Stimulated activated CD4-positive, alpha-beta T cell treated with anti-CD3 and anti-CD28 coated beads, Interleukin-1b, Interleukin-23, amount 100 ng/mL, for 24 hours (primary cell): ENCODE data around the gene SYNGR3.

Experiments used
- DNase-seq, 4 experiments: peaks; one replicate each; pipeline ENCODE4 v3.0.0-alpha.2; 2020; ENCODE audit warnings: low read depth in 4 of 4, low spot score in 1 of 4

The SYNGR3 gene

GRCh38 chr16:1991948-1992703, 2.4 kb downstream of the SYNGR3 start:
- DNase-seq: peak; percentile 91 to 97 (median 96)

- DNase-seq: no peak
Measured at GRCh38 chr16:1992704-1993317, 3.0 kb downstream of the SYNGR3 start.

- DNase-seq: no peak
Measured at GRCh38 chr16:1993731-1994131, 4.0 kb downstream of the SYNGR3 start.

- no peak for DNase-seq
Measured at GRCh38 chr16:1997494-1998359, 8.0 kb downstream of the SYNGR3 start.

- no peak for DNase-seq
Measured at GRCh38 chr16:1998360-1998835, 8.6 kb downstream of the SYNGR3 start.

GRCh38 chr16:1998852-1999801, 9.4 kb downstream of the SYNGR3 start:
- no peak for DNase-seq

- no peak for DNase-seq
Measured at GRCh38 chr16:1999866-2000514, 10.2 kb downstream of the SYNGR3 start.

GRCh38 chr16:2001035-2001434, 11.3 kb downstream of the SYNGR3 start:
- no peak for DNase-seq

- no peak for DNase-seq
Measured at GRCh38 chr16:2001456-2002355, 11.9 kb downstream of the SYNGR3 start.

GRCh38 chr16:2002406-2003230, 12.8 kb downstream of the SYNGR3 start:
- no peak for DNase-seq

- no peak for DNase-seq
Measured at GRCh38 chr16:2003231-2003826, 13.6 kb downstream of the SYNGR3 start.

GRCh38 chr16:2003827-2004641, 14.3 kb downstream of the SYNGR3 start:
- peak; percentile 70 to 89 (median 79) for DNase-seq

- DNase-seq: no peak
Measured at GRCh38 chr16:2004795-2005517, 15.2 kb downstream of the SYNGR3 start.

GRCh38 chr16:2005646-2006045, 15.9 kb downstream of the SYNGR3 start:
- DNase-seq: no peak

GRCh38 chr16:2006317-2006716, 16.5 kb downstream of the SYNGR3 start:
- DNase-seq: no peak
